Pancreas (tissue), 10 donors: Measurements from ENCODE around the gene LCE1F. TPM values are rescaled to one million over a fixed set of nuclear protein-coding genes. Genes with fewer than 3 reads are reported as not detected.

Experiments
- ATAC-seq, 4 donors: fragments of 200-7000 bp; cut with Tn5 transposase; one replicate each; pipeline versions ENCODE4 v1.8.0 to v1.9.1; 2020; ENCODE audit warnings: mild to moderate bottlenecking in 4 of 4, moderate library complexity in 4 of 4
- DNase-seq, 6 donors: peaks; one replicate each; pipeline ENCODE4 v3.0.0-alpha.2; 2020
- FAIRE-seq: peaks from 2 replicates; lab custom pipeline; 2012; peaks lifted over from hg19 to GRCh38; lab: Jason Lieb, UNC
- H3K27ac ChIP-seq, 4 donors: fragments of 200-600 bp; sonication (generic); 1 replicate in 3 of 4; 2 replicates in 1 of 4; pipeline versions ENCODE4 v1.5.0 to v1.8.0; 2020
- H3K27me3 ChIP-seq, 4 donors: fragments of 200-600 bp; one replicate each; pipeline ENCODE4 v1.8.0; 2021
- H3K36me3 ChIP-seq, 3 donors: fragments of 200-600 bp; sonication (generic) in 1 of 3; one replicate each; pipeline versions ENCODE4 v1.5.0 to v1.8.0; 2020 to 2021
- H3K4me1 ChIP-seq, 3 donors: fragments of 200-600 bp; one replicate each; pipeline ENCODE4 v1.8.0; 2021
- H3K4me3 ChIP-seq, 4 donors: fragments of 200-600 bp; sonication (generic) in 2 of 4; one replicate each; pipeline versions ENCODE4 v1.5.0 to v1.8.0; 2020 to 2021
- H3K9me3 ChIP-seq, 4 donors: fragments of 200-600 bp; one replicate each; pipeline ENCODE4 v1.8.0; 2021
- WGBS, 2 donors: extraction: QIAGEN DNeasy Blood & Tissue Kit; methylation state at CpG; one replicate each; pipeline ENCODE4 v1.1.7; 2013; 5-methylcytosine and 5-hydroxymethylcytosine counted together
- intact Hi-C, 3 donors: fragments of 100-400 bp; cut with DNase I; formaldehyde crosslinking; loops; one replicate each; pipeline versions ENCODE4 v1.11.1 to v1.14.2; 2022
- polyA plus RNA-seq, 2 donors: library from polyadenylated mRNA; stranded (reverse); fragments of 200-250 nt; gene quantifications; one replicate each; pipeline ENCODE4 v1.2.3, GENCODE V29; 2013
- total RNA-seq, 6 donors: library from RNA; stranded (reverse); fragmentation: NEBNext Ultra II Directional in 4 of 6; extraction: Animal tissue kit (Norgen Biotek cat#: 25700) in 4 of 6; gene quantifications; one replicate each; pipeline versions ENCODE4 v1.2.1 to v1.2.4, GENCODE V29; 2021 to 2023
- TF ChIP-seq, protein P1 (sequence below), 4 donors: fragments of 200-600 bp; sonication (generic) in 3 of 4; IDR thresholded peaks; one replicate each; pipeline versions ENCODE4 v1.5.0 to v1.8.0; 2021; ENCODE audit warnings: antibody characterized with exemption in 4 of 4
- donor health status: healthy with polysubstance abuse.
- donor health status: DM: no; HTN: no; CAD: no; lungs with moderate emphysema.
- donor health status: DM: no; HTN: no; CAD: no.
- donor health status: control.
- donor health status: control.
- donor health status: Bipolar disorder and iron deficiency.
- donor health status: DM: yes; HTN: yes; CAD: no.
- donor health status: DM: no; HTN: no; CAD: no.
- donor health status: DM: no; HTN: no; CAD: no.
- donor health status: DM: yes; HTN: yes; CAD: no.

The LCE1F gene, protein sequence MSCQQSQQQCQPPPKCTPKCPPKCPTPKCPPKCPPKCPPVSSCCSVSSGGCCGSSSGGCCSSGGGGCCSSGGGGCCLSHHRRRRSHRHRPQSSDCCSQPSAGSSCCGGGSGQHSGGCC
- total RNA-seq (not detected), polyA plus RNA-seq (not detected)

DNA sequence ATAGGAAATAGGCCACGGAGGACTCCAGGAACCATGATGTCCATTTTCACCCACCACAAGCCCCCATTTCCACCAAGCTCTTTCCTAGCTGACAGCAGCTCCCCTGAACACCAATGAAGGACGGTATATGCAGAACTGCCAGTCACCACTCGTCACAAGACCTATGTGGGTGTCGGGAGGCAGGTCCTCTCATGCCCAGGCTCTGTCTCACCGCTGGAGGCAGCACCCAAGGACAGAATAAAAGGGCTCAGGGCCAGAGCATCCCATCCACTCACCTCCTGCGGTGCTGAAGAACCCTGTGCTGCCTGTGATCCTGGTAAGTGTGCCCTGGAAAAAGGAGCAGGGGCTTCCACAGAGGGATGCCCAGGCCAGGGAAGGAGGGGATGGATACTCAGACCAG, at the start of gene LCE1F:
LCE1F (plus strand) TSS at position 266 of the 400 bp plus-strand sequence. CDS start 1,232 bp downstream, outside the sequence.
- ATAC-seq, result no peak
- H3K27me3 ChIP-seq, result no peaks in the 10 kb centered on the region
- no peak within 1 kb of the TSS for H3K4me3 ChIP-seq
- no peaks in the 10 kb centered on the region for H3K9me3 ChIP-seq
- H3K27ac ChIP-seq, result no peak within 1 kb of the TSS
- no peaks in the 10 kb centered on the region for H3K36me3 ChIP-seq
- TF ChIP-seq, protein P1, sequence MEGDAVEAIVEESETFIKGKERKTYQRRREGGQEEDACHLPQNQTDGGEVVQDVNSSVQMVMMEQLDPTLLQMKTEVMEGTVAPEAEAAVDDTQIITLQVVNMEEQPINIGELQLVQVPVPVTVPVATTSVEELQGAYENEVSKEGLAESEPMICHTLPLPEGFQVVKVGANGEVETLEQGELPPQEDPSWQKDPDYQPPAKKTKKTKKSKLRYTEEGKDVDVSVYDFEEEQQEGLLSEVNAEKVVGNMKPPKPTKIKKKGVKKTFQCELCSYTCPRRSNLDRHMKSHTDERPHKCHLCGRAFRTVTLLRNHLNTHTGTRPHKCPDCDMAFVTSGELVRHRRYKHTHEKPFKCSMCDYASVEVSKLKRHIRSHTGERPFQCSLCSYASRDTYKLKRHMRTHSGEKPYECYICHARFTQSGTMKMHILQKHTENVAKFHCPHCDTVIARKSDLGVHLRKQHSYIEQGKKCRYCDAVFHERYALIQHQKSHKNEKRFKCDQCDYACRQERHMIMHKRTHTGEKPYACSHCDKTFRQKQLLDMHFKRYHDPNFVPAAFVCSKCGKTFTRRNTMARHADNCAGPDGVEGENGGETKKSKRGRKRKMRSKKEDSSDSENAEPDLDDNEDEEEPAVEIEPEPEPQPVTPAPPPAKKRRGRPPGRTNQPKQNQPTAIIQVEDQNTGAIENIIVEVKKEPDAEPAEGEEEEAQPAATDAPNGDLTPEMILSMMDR (IDR thresholded peaks at IDR 0.05), result no peak
- no peak for DNase-seq
- no peak for FAIRE-seq
- no peaks in the 10 kb centered on the region for H3K4me1 ChIP-seq
- 51 to 59% methylated on average over 6 of the region's 6 CpGs for WGBS, 2 donors
- intact Hi-C loops, result no loop called here

DNA sequence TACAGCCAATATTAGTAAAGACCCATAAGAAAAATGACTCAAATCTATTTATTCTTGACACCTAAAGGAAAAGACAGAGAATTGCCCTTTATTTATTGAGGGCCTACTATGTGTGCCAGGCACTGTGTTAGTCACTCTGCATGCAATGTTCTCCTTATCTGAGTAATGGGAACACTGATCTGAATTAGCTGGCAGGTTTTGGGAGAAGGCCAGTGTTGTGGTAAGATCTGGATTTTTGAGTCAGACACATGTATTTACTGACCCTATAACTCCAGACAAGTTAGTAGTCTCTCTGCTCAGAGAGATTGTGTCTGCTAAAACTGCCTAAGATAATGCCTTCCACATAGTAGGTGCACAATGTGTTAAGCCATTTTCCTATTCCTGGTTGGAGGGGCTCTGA, 49.7 kb upstream of the LCE1F start:
- H3K36me3 ChIP-seq, result no peaks in the 10 kb centered on the region
- no peak overlapping the region for H3K27ac ChIP-seq
- ATAC-seq (no peak), FAIRE-seq (no peak), DNase-seq (no peak)
- TF ChIP-seq, protein P1 (IDR thresholded peaks at IDR 0.05), result no peak
- no peaks in the 10 kb centered on the region for H3K4me1 ChIP-seq
- no peaks in the 10 kb centered on the region for H3K27me3 ChIP-seq
- no peaks in the 10 kb centered on the region for H3K9me3 ChIP-seq
- H3K4me3 ChIP-seq, result no peak overlapping the region
- intact Hi-C loops, result no loop called here

DNA sequence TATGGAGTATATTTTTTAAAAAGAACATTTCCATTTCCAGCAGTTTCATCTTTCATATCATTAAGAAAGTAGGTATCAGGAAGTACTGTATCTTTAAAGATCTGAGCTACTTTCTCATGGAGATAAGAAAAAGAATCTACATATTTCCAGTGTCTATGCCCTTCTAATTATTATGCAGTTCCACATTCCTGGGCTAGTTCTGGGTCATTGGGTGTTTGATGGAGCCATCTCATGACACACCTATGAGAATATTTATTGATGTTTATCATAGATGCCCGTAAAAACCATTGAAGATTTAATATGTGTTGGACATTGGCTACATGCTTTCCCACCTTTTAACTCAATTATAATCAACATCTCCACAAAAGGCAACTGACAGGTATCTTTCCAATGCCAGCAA, 46.0 kb upstream of the LCE1F start:
- TF ChIP-seq, protein P1 (IDR thresholded peaks at IDR 0.05), result no peak
- WGBS, 2 donors, result 61 to 78% methylated on average over 1 of the region's 1 CpG

GRCh38 chr1:152735648-152736047, 39.3 kb upstream of the LCE1F start:
- ATAC-seq, result no peak
- no peaks in the 10 kb centered on the region for H3K9me3 ChIP-seq
- H3K4me1 ChIP-seq, result no peaks in the 10 kb centered on the region
- H3K36me3 ChIP-seq, result no peaks in the 10 kb centered on the region
- no peak for DNase-seq
- no peak for FAIRE-seq
- intact Hi-C loops, result no loop called here
- peaks cover 0 to 6% (median 0%) of the 10 kb centered on the region in 4 donors for H3K27me3 ChIP-seq
- 7 to 22% methylated on average over 1 of the region's 1 CpG for WGBS, 2 donors
- no peak overlapping the region for H3K4me3 ChIP-seq
- no peak overlapping the region for H3K27ac ChIP-seq
- TF ChIP-seq, protein P1 (IDR thresholded peaks at IDR 0.05), result no peak

More for the DNA sequence above, 46.0 kb upstream of the LCE1F start:
- no peak for FAIRE-seq
- H3K9me3 ChIP-seq, result no peaks in the 10 kb centered on the region
- H3K36me3 ChIP-seq, result no peaks in the 10 kb centered on the region
- no peak overlapping the region for H3K4me3 ChIP-seq
- H3K27ac ChIP-seq, result no peak overlapping the region
- no peaks in the 10 kb centered on the region for H3K4me1 ChIP-seq
- H3K27me3 ChIP-seq, result peaks cover 0 to 5% (median 0%) of the 10 kb centered on the region in 4 donors
- ATAC-seq, result no peak
- intact Hi-C loops, result no loop called here
- DNase-seq, result no peak

- peaks cover 0 to 6% (median 0%) of the 10 kb centered on the region in 4 donors for H3K27me3 ChIP-seq
- no peak for DNase-seq
- no peak overlapping the region for H3K4me3 ChIP-seq
- no peaks in the 10 kb centered on the region for H3K9me3 ChIP-seq
- intact Hi-C loops, result no loop called here
- H3K27ac ChIP-seq, result no peak overlapping the region
- TF ChIP-seq, protein P1 (IDR thresholded peaks at IDR 0.05), result no peak
- 60 to 66% methylated on average over 5 of the region's 5 CpGs for WGBS, 2 donors
- H3K36me3 ChIP-seq, result no peaks in the 10 kb centered on the region
- FAIRE-seq, result no peak
- no peaks in the 10 kb centered on the region for H3K4me1 ChIP-seq
- ATAC-seq, result no peak
These were observed 36.9 kb upstream of the LCE1F start for GRCh38 chr1:152737997-152738396.
